Measurements from ENCODE around the gene ROBO4. TPM values are rescaled to one million over a fixed set of nuclear protein-coding genes. Genes with fewer than 3 reads are reported as not detected.

The ROBO4 gene
- total and polyA plus RNA-seq, 2 of the 13 experiments (the other 11 are each of a cell fraction or from before 2014, with no cell fraction given) = 0.07 to 1.1 TPM

DNA sequence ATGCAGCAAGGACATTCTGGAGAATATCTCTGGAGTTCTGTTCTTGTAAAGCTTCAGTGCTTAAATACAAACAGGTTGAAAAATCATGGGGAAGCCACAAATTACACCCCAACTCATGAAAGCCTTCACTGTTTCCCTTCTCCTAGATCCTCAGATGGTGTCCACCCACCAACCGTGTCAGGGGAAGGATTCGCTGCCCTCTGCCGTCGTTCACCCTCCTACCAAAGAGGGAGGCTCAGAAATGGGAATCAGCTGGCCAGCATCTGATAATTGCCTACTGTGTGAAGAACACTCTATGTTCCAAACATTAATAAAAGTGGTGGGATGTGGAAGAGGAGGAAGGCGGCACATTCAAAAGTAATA lies 45.6 kb upstream of the ROBO4 start:
- intact Hi-C loops (cut with micrococcal nuclease; ENCODE audit: unreplicated experiment) = no loop called here
- BruUV-seq (replicated peaks) = TSS peak; percentile 54
- POLR2A ChIA-PET = interaction anchor here (1.5 to 5.3 kb wide), 2 partner anchors 8 to 10 kb away, joined by 6 to 34 read pairs; partner anchors contain the start of genes CCDC15 and HEPACAM

More for the DNA sequence above, 45.6 kb upstream of the ROBO4 start:
- peak; percentile 67 for ATAC-seq
- H3K4me2 ChIP-seq (ENCODE audit: low read depth, low read length) = peak overlapping the region; percentile 72
- H3K27me3 ChIP-seq (ENCODE audit: control insufficient read depth in 1 of 2, insufficient read depth in 2 of 2, low read length in 2 of 2) = no peaks in the 10 kb centered on the region
- peak overlapping the region; percentile 89 for H3K27ac ChIP-seq (ENCODE audit: extremely low read length, insufficient read depth, low read length)
- peak overlapping the region in 2 of 3 experiments; percentile 25 to 53; a peak in 2 of 6 replicates for H3K4me3 ChIP-seq (replicated peaks in 1 of 3; ENCODE audit: insufficient read depth in 1 of 3, low read depth in 2 of 3, low read length in 3 of 3)
- H4K20me1 ChIP-seq (ENCODE audit: insufficient read depth, low read length) = no peaks in the 10 kb centered on the region
- CTCF ChIA-PET (ENCODE audit: low intra/inter-chr PET ratio, low total read pairs) = no interaction called here
- no peaks in the 10 kb centered on the region for H3K9me3 ChIP-seq (ENCODE audit: low read length)
- H2AFZ ChIP-seq (ENCODE audit: low read length) = peak overlapping the region; percentile 29
- peak; percentile 39 for DNase-seq (ENCODE audit: low spot score)
- peak overlapping the region; percentile 58 for H3K9ac ChIP-seq (ENCODE audit: insufficient read depth, low read depth, low read length)
- H3K79me2 ChIP-seq (ENCODE audit: insufficient read depth, low read length) = no peaks in the 10 kb centered on the region
- WGBS (ENCODE audit: low lambda C conversion rate) = 19% methylated on average over 5 of the region's 5 CpGs
- peaks cover 90% of the 10 kb centered on the region for H3K4me1 ChIP-seq (ENCODE audit: insufficient read depth, low read length)
- TF ChIP-seq AKAP8 (CRISPR knock-in tag; IDR thresholded peaks at IDR 0.05) (0 out of 2 replicates have a peak, but pooled peaks have one; percentile 43), AGO2 (optimal IDR thresholded peaks at IDR 0.05; ENCODE audit: low read depth, low read length) (no peak), ZNF878 (CRISPR knock-in tag; IDR thresholded peaks at IDR 0.05) (peak; percentile 11; the same call in 1 of the 2 replicates), NR2F6 (IDR thresholded peaks at IDR 0.05) (no peak), NR2F6 (CRISPR knock-in tag; IDR thresholded peaks at IDR 0.05) (0 out of 2 replicates have a peak, but pooled peaks have one; percentile 4), HNRNPL (IDR thresholded peaks at IDR 0.05; ENCODE audit: low read depth, low read length) (no peak), GABPA (IDR thresholded peaks at IDR 0.05; ENCODE audit: low read depth, low read length) (no peak), GABPA (CRISPR knock-in tag; IDR thresholded peaks at IDR 0.05; ENCODE audit: low read depth) (peak; percentile 21; the same call in 1 of the 2 replicates), ZNF577 (CRISPR knock-in tag; IDR thresholded peaks at IDR 0.05; ENCODE audit: borderline replicate concordance, low read depth) (no peak), ATM (IDR thresholded peaks at IDR 0.05; ENCODE audit: borderline replicate concordance) (no peak)
- TF ChIP-seq, protein P1, sequence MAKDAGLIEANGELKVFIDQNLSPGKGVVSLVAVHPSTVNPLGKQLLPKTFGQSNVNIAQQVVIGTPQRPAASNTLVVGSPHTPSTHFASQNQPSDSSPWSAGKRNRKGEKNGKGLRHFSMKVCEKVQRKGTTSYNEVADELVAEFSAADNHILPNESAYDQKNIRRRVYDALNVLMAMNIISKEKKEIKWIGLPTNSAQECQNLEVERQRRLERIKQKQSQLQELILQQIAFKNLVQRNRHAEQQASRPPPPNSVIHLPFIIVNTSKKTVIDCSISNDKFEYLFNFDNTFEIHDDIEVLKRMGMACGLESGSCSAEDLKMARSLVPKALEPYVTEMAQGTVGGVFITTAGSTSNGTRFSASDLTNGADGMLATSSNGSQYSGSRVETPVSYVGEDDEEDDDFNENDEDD (CRISPR knock-in tag; IDR thresholded peaks at IDR 0.05; ENCODE audit: borderline replicate concordance) = 0 out of 2 replicates have a peak, but pooled peaks have one; percentile 14
- TF ChIP-seq, protein P2, sequence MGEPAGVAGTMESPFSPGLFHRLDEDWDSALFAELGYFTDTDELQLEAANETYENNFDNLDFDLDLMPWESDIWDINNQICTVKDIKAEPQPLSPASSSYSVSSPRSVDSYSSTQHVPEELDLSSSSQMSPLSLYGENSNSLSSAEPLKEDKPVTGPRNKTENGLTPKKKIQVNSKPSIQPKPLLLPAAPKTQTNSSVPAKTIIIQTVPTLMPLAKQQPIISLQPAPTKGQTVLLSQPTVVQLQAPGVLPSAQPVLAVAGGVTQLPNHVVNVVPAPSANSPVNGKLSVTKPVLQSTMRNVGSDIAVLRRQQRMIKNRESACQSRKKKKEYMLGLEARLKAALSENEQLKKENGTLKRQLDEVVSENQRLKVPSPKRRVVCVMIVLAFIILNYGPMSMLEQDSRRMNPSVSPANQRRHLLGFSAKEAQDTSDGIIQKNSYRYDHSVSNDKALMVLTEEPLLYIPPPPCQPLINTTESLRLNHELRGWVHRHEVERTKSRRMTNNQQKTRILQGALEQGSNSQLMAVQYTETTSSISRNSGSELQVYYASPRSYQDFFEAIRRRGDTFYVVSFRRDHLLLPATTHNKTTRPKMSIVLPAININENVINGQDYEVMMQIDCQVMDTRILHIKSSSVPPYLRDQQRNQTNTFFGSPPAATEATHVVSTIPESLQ (CRISPR knock-in tag; conservative IDR thresholded peaks at IDR 0.05) = 0 out of 2 replicates have a peak, but pooled peaks have one; percentile 0
- TF ChIP-seq, protein P3, sequence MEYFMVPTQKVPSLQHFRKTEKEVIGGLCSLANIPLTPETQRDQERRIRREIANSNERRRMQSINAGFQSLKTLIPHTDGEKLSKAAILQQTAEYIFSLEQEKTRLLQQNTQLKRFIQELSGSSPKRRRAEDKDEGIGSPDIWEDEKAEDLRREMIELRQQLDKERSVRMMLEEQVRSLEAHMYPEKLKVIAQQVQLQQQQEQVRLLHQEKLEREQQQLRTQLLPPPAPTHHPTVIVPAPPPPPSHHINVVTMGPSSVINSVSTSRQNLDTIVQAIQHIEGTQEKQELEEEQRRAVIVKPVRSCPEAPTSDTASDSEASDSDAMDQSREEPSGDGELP (IDR thresholded peaks at IDR 0.05; ENCODE audit: borderline replicate concordance, low read depth) = peak; percentile 64
- TF ChIP-seq, protein P4, sequence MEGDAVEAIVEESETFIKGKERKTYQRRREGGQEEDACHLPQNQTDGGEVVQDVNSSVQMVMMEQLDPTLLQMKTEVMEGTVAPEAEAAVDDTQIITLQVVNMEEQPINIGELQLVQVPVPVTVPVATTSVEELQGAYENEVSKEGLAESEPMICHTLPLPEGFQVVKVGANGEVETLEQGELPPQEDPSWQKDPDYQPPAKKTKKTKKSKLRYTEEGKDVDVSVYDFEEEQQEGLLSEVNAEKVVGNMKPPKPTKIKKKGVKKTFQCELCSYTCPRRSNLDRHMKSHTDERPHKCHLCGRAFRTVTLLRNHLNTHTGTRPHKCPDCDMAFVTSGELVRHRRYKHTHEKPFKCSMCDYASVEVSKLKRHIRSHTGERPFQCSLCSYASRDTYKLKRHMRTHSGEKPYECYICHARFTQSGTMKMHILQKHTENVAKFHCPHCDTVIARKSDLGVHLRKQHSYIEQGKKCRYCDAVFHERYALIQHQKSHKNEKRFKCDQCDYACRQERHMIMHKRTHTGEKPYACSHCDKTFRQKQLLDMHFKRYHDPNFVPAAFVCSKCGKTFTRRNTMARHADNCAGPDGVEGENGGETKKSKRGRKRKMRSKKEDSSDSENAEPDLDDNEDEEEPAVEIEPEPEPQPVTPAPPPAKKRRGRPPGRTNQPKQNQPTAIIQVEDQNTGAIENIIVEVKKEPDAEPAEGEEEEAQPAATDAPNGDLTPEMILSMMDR (CRISPR knock-in tag; IDR thresholded peaks at IDR 0.05) = peak; percentile 42
- in situ Hi-C loops (cut with HindIII; ENCODE audit: extremely low pct_ligation_motif_present, low pct_unique_long_range_greater_than_20kb) = no loop called here
- no peaks in the 10 kb centered on the region for H3K36me3 ChIP-seq (replicated peaks in 1 of 2; ENCODE audit: control insufficient read depth in 1 of 2, insufficient read depth in 2 of 2, low read length in 2 of 2)
- FAIRE-seq = peak; percentile 47

Measured in HepG2 (cell line).